Ramos (cell line): ENCODE measurements around the gene GBGT1.

Experiments used
- in situ Hi-C: fragments of 300-500 bp; cut with MboI; formaldehyde crosslinking; loops from one replicate; pipeline ENCODE4 v1.14.3; 2022; ENCODE audit warnings: low sequenced_read_pairs; ENCODE audit not compliant: unreplicated experiment

GBGT1 gene

GRCh38 chr9:133146746-133147411, 16.8 kb downstream of the GBGT1 start:
- in situ Hi-C loops: loop anchor here (5.0 kb wide), 1 partner anchor 45 kb away; no protein-coding TSS in a partner anchor

DNA sequence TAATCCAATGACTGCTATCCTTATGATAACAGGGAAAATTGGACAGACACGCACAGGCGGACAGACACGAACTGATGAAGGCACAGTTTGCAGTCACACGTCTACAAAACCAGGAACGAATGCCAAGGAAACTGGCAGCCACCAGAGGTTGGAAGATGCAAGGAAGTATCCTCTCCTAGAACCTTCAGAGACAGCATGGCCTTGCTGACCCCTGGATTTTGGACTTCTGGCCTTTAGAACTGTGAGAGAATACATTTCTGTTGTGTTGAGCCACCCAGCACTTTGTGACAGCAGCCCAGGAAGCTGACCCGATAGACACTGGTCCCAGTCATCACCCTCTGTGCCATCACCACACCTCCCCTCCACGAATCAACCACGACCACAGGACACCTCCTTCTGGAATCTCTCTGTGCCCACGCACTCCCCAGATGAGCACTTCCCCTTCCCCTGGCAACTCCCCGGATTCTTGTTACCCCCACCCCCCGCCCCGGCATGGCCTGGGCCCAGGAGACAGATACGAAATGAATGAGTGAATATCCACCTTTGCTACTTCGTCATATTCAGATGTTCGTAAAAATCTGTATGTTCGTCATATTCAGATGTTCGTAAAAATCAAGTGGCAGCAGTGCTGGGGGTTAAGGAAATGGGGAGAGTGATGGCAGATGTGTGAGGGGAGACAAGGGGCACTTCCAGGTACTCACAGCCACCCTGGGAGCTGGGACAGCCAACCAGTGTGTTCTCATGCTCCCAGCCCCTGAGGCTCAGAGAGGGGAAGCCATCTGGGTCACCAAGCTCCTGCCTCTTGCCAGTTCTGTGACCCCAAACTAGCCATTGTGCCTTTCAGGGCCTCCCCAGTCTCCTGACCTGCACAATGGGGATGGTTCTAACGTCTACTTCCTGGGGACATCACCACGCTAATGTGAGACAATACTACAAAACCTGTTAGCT, 18.5 kb downstream of the GBGT1 start:
- in situ Hi-C loops: loop anchor here (5.0 kb wide), 1 partner anchor 43 kb away; no protein-coding TSS in a partner anchor

GRCh38 chr9:133144142-133144903, 19.4 kb downstream of the GBGT1 start:
- in situ Hi-C loops: no loop called here

DNA sequence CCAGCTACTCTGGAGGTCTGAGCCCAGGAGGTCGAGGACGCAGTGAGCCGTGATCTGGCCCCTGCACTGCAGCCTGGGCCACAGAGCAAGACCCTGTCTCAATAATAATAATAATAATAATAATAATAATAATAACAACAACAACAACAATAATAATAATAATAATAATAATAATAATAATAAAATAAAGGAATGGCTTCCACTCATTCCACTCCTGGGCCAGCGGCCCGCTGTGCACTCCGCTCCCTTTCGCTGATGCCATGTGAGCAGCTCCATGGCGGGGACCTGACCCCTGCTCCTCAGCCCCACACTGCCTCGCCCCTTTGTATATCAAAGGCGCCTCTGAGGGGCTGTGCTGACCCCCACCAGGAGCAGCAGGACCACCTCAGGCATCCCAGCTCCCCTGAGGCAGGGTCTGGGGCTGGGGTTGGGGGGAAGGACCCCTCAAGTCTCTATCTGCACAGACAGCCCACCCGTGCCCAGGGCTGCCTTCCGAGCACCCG, 20.0 kb downstream of the GBGT1 start:
- in situ Hi-C loops: no loop called here

DNA sequence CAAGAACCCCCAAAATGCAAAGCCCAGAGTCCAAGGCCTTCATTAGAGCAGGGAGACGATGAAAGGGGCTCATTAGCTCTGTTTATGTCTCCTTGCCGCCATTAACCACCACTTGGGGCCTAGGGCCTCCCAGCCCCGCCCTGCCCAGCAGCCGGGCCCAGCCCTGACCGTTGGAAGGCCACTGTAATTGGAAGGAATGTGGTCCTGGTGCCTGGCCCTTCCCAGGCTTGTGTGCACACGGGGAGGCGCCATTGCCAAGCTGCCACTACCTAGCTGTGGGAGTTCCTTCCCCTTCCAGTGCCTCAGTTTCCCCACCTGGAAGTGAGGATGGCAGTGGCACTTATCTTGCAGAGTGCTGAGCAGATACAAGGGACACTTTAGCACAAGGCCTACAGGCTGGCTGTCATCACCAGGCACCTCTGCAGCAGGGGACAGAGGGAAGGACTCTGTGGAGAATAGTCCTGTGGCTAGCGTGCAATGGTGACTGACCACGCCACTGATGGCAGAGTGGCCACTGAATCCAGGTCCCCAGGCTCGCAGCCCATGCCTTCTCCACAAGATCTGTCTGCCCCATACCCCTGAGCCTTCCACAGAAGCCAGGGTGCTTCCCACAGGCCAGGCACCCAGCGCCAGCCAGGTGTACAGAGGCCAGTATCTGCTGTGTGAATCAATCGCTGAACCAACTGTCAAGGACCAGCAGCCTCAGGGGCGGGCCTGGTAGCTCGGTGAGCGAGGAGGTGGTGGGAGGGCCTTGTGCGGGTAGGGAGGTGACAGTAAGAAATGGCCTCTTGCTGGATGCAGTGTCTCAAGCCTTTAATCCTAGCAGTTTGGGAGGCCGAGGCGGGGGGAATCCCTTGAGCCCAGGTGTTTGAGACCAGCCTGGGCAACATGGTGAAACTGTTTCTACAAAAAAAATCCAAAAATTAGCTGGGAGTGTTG, 20.8 kb downstream of the GBGT1 start:
- in situ Hi-C loops: no loop called here

DNA sequence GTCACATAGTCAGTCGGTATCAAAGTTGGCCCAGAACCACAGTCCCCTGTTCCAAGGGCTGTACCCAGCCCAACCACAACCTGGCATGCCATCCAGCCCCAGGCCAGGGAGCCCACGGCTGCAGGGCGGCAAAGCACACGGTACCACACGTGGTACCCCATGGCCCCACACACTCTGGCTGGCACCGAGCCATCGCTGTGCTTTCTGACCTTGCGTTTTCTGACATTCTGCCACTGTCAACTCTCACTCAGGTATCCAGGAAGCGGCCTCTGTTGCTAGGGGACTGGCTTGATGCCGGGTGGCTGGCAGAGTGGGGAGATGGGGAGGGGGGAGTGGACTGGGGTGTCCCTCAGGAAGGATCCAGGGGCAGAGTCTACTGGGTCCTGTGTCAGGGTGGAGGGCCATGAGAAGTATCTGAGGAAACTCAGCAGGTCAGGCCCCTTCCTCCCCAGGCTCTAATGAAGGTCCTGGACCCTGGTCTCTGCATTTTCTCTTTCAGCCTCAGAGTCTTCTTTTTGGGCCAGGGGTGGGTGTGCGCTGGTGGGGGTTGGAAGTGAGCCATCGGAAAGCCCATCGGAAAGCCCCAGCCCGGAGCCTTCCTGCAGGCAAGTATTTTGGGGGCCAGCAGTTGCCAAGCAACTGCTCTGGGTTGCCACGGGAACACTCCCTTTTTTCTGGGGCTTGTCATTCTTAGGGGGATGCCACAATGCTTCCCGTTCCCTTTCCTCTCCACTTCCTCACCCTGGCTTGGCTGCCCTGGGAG, 21.7 kb downstream of the GBGT1 start:
- in situ Hi-C loops: no loop called here

DNA sequence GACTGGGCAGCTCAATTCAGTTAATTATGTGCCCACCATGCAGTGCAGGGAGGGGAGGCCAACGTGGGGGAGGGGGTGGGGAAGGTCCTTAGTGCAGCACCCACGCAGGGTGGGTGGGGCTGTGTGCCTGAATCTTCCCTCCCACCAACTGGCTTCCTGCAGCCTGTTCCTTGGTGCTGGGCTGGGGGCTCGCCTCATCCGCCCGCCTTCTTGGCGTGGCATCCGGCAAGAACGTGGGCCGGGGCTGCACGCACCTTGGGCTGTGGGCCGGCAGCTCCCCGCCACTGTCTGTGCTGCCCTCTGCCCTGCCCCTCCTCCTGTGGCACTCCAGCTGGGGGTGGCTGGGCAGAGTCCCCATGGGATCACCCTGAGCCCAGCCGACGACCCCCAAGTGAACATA, 23.1 kb downstream of the GBGT1 start:
- in situ Hi-C loops: no loop called here

- in situ Hi-C loops: no loop called here
These were observed 23.6 kb downstream of the GBGT1 start for GRCh38 chr9:133140174-133140505.

DNA sequence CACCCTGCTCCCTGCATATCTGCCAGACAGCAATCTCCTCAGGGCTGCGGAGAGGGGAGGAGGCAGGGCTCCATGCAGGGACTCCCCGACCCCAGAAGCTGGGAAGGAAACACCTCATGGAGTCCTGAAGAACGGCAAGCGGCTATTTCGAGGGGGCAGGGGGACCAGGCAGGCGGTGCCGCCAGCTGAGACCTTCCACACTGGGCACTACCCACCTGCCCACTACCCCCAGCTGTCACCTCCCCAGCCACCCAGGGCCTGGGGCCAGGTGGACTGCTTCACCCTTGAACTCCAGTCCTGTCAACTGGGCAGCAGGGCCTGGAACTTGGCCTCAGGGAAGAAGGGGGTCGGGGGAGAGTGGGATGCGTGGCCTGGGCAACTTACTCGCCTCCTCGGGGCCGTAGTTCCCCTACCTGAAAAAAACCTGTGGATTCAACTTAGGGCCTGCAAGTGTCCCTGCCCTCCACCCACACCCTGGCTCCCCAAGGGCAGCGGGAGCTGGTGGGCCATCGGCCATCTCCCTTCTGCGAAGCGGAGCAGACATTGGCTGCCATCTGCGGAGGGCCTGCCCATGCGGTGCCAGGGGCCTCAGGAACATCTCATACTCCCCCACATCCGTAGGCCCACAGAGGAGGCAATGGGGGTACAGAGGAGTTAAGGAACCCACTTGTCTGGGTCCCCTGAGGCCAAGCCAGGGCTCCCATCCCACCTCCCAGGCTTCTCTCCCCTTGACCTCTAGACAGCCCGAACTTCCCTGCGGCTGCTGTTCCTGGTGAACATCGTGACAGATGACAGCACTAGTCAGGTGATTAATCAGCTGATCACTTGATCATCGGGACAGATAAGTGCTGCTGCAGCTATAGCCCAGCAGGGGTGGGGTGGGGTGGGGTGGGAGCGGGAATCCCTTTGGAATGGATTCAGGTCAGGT, 24.2 kb downstream of the GBGT1 start:
- in situ Hi-C loops: no loop called here

DNA sequence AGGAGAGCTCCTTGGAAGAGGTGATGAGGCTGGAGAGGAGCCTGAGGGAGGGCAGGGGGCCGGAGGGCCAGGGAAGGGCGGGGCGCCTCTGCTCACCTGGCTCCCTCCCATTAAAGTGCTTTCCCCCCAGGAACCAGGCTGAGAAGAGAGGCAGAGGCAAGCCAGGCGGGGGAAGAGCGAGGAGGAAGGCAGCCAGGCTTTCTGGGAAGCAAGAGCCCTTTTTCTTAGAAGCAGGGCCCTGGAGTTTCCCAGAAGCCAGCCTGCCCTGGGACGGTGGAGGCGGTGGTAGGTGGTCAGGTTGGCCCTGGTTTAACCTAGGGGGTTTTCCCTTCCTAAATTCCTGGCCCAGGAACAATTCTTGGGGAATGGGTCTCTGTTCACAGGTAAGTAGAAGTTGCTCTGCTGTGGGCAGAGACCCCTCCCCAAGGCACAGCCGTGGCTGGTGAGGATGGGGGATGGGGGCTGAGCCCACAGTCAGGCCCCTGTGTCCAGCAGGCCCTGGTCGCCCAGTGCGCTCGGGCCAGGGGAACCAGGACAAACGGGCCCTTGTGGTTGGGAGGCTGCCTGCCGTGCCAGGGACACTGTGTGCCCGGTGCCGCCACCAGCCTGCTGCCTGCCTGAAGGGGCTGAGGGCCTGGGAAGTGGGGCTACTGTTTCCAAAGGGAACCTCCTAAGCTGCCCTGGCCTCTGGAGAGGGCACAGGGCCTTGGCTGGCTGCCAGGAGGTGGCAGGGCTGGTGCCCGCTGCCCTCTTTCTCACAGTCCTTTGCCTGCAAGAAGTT, 26.1 kb downstream of the GBGT1 start:
- in situ Hi-C loops: no loop called here

DNA sequence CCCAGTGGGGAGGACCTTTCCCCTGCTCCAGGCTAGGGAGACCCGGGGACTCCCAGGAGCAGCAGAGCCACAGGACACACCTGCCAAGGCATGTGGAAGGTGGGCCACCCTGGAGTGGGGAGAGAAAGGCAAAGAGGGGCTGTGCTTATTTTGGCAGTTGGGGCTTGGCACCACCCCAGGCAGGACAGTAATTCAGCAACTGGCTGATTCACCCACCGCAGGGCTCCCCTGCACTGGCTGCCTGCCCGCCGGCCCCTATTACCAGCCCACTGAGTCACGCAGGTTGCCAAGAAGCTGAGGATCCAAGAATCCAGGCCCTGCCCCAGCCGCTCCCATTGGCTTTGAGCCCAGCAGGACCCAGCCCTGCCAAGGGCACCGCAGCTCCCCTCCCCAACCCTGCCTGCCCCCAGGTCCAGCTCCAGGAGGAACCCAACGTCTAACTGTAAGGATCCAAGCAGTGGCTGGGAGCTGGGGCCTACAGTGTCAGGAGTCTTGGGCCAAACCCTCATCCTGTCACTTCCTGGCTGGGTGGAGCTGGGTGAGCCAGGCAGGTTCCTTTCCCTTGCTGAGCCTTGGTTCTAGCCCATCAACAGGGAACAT, 28.5 kb downstream of the GBGT1 start:
- in situ Hi-C loops: no loop called here

DNA sequence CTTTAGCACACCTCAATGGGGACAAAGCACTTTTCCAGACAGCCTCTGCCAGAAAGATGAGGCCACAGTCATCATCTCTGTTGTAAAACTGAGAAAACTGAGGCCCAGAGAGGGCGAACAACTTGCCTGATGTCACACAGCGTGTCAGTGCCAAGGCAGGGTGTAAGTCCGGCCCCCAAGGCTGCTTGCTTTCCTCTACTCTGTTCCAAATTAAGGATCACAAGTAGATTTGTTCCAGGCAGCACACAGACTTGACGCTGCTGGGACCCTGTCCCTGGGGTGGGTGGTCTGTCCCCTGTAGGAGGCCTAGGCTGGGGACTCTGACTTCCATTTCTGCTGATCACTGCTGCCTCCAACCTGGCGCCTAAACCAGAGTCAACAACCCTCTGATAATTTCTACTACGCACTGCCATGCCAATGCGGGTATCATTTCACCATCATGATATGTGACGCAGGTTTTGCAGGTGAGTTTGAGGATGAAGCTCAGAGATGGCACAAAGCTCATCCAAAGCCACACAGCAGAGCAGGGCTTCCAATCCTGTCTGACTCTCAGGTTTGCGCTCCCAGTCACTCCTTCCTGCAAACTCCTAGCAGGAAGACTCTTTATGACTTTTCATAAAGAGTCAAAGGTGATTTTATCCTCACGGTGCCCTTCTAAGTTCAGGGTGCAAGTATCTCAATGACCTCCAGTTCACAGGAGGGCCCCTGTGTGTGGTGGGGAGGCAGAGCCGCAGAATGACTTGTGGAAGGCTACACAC, 29.1 kb downstream of the GBGT1 start:
- in situ Hi-C loops: no loop called here

DNA sequence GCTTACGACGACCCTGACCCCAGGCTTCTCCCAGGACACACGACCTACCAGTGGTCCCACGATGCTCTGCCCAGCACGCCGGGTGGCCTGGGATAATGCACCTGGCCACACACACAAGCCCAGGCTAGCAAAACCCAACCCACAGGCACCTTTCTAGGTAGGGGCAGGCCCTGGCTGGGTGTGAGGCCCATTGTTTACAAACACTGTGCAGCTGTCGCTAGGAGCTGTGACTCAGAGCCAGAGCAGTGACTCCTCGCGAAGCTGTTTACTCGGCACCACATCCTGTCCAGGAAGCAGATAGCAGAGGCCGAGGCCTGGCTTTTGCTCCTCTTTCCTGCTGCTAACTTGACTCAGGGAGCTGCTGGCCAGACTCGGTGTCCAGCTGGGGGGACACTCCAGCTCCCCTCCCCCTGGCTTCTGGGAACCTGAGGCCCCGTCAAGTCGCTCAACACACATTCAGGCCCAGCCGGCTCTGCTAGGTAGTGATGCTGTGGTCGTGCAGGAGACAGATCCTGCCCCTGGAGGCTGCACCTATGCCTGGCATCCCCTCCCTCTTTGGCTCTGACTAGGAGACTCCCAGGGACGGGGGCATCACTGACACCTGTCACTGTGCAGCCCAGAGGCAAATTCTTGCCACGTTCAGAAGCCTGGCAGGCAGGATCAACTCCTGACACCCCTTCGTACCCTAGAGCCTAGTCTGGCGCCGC, 29.9 kb downstream of the GBGT1 start:
- in situ Hi-C loops: no loop called here

DNA sequence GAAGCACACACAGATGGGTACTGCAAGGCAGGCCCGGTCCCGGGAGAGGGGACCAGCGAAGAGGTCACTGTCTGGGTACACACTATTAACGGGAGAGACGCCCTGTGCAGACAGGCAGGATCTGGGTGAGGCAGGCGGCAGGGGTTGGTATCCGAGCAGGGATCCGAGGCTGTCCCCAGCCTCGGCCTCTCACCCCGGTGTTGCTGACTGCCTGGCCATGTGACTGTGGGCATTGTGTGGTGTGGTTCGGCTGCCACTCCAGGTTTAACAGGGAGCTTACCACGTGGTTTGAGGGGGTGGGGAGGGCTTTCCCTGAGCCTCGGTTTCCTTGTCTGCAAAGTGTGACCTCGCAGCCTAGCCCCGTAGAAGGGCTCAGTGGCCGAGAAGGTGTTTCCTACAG, 31.5 kb downstream of the GBGT1 start:
- in situ Hi-C loops: no loop called here

GRCh38 chr9:133131506-133131905, 32.2 kb downstream of the GBGT1 start:
- in situ Hi-C loops: no loop called here
